ENCODE results near the gene SSTR1.
A peak's percentile ranks its signal among the peaks of the same experiment; 100 is the strongest.

Gene SSTR1

DNA sequence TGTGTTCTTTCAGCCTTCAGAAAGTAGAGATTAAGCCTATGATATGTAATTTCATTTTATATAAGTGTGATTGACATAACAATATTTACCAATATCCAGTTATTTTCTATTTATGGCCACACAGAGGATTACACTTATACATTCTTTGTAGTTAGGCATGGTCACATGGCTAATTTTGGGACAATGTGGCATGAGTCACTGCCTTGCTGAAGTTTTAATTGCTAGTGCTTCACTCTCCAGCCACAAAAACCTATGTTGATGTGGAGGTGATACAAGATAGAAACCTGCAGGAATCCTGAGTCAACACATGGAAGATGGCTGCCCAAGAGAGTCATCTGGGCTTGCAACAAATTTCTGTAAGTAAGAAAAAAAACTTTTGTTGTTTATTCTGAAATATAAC, 31.2 kb downstream of the SSTR1 start:
- Histone ChIP-seq H3K36me3 (ENCODE audit: insufficient read depth, low read length) (no peaks in the 10 kb centered on the region), H2AFZ (ENCODE audit: low read length, unreplicated experiment) (peak overlapping the region; percentile 58), H3K27ac (ENCODE audit: low read depth, low read length) (peak overlapping the region; percentile 43; the same call in 1 of the 2 replicates), H3K4me3 (ENCODE audit: low read depth, low read length) (no peak overlapping the region), H3K27me3 (ENCODE audit: insufficient read depth, low read length) (no peaks in the 10 kb centered on the region), H3K79me2 (ENCODE audit: control insufficient read depth, insufficient read depth, low read length, unreplicated experiment) (no peaks in the 10 kb centered on the region), H3K4me1 (ENCODE audit: control insufficient read depth, insufficient read depth, low read length, unreplicated experiment) (peaks cover 16% of the 10 kb centered on the region)

DNA sequence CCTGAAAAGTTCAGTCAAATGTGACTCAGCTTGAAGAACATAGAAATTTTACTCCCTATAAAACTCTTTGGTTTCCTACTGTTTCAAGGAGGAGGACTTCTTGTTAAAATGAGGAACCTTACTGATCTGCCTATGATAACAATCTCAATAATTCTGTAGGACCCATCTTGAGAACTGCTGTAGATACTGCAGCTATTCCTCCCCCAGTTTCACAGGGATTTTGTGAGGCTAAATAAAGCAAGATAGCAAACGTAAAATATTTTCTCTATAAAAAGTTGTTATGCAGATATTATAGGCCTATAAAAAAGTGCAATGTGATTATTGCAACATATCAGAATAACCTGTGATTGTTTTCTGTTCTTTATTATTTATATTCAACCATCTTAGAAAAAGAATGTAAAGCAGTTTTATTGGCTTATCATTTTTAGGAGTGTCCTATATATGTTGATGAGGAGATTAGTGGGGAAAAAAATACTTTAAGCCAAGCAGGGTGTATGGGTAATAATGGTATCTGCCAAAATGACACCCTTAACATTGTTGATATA, 36.1 kb downstream of the SSTR1 start:
- peaks cover 4% of the 10 kb centered on the region for H3K4me1 ChIP-seq (ENCODE audit: control insufficient read depth, insufficient read depth, low read length, unreplicated experiment)
- H3K79me2 ChIP-seq (ENCODE audit: control insufficient read depth, insufficient read depth, low read length, unreplicated experiment) = no peaks in the 10 kb centered on the region
- no peak overlapping the region for H2AFZ ChIP-seq (ENCODE audit: low read length, unreplicated experiment)
- no peaks in the 10 kb centered on the region for H3K27me3 ChIP-seq (ENCODE audit: insufficient read depth, low read length)
- H3K27ac ChIP-seq (ENCODE audit: low read depth, low read length) = no peak overlapping the region
- no peaks in the 10 kb centered on the region for H3K36me3 ChIP-seq (ENCODE audit: insufficient read depth, low read length)
- H3K4me3 ChIP-seq (ENCODE audit: low read depth, low read length) = no peak overlapping the region

DNA sequence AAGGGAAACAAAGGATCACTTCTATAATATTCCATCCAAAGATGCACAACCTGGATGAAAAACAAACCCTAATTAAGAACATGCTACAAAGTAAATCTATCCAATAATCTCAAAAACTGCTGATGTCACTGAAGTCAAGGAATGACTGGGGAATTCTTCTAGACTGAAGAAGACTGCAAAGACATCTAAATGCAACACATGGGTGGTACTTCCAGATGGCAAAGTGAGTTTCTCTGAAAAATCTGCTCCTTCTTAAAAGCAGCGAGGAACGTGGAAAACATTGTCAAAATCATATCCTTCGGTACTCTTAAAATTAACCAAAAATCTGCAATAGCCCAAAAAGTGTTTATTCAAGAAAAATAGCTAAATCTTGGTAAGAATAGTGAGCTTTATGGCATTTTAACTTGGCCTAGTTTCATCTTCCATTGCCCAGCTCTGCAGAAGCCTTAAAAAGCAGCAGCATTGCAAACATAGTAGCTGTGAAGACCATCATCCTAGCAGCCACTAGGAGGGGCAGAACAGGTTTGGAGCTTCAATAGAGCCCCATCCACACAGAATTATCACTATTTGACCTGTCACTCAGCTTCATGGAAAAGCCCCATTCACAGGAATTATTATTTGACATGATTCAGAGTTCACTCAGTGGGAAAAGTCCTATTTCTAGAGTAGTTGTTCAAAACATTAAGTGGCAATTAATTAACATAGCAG, 40.8 kb downstream of the SSTR1 start:
- Histone ChIP-seq H2AFZ (ENCODE audit: low read length, unreplicated experiment) (no peak overlapping the region), H3K36me3 (ENCODE audit: insufficient read depth, low read length) (no peaks in the 10 kb centered on the region), H3K27me3 (ENCODE audit: insufficient read depth, low read length) (no peaks in the 10 kb centered on the region), H3K4me3 (ENCODE audit: low read depth, low read length) (no peak overlapping the region), H3K27ac (ENCODE audit: low read depth, low read length) (no peak overlapping the region), H3K79me2 (ENCODE audit: control insufficient read depth, insufficient read depth, low read length, unreplicated experiment) (no peaks in the 10 kb centered on the region), H3K4me1 (ENCODE audit: control insufficient read depth, insufficient read depth, low read length, unreplicated experiment) (no peaks in the 10 kb centered on the region)

DNA sequence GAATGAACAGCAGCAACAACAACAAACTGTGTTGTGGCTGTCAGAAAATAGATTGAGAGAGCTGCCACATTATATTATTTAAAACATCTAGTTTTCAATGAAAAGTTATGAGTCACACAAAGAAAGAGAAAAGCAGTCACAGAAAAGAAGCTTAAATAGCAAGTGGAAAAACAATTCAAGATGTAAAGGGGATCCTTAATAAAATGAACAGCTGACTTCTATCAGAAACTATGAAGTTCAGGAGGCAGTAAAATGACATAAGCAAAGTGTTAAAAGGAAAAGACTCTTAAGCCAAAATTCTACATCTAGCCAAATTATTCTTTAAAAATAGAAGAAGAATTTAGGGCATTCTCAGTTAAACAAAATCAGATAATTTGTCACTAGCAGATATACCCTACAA, 42.6 kb downstream of the SSTR1 start:
- no peaks in the 10 kb centered on the region for H3K79me2 ChIP-seq (ENCODE audit: control insufficient read depth, insufficient read depth, low read length, unreplicated experiment)
- no peaks in the 10 kb centered on the region for H3K4me1 ChIP-seq (ENCODE audit: control insufficient read depth, insufficient read depth, low read length, unreplicated experiment)
- H3K27me3 ChIP-seq (ENCODE audit: insufficient read depth, low read length) = peaks cover 8% of the 10 kb centered on the region
- no peak overlapping the region for H3K4me3 ChIP-seq (ENCODE audit: low read depth, low read length)
- no peak overlapping the region for H3K27ac ChIP-seq (ENCODE audit: low read depth, low read length)
- H2AFZ ChIP-seq (ENCODE audit: low read length, unreplicated experiment) = no peak overlapping the region
- no peaks in the 10 kb centered on the region for H3K36me3 ChIP-seq (ENCODE audit: insufficient read depth, low read length)

DNA sequence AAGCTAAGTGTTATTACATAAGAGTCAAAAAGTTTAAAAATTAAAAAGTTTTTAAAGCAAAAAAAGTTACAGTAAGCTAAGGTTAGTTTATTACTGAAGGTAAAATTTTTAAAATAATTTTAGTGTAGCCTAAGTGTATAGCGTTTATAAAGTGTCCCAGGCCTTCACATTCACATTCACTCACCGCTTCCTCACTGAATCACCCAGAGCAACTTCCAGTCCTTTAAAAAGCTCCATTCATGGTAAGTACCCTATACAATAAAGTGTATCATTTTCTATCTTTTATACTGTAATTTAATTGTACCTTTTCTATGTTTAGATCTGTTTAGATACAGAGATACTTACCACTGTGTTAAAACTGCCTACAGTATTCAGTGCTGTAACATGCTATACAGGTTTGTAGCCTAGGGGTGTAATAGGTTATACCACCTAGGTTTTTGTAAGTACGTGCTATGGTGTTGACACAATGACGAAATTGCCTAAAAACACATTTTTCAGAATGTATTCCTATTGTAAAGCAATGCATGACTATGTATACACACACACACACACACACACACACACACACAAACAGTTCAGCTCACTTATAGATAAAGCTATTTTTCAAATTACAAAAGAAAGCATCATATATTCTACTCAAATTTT, 44.5 kb downstream of the SSTR1 start:
- peaks cover under 1% of the 10 kb centered on the region for H3K4me1 ChIP-seq (ENCODE audit: control insufficient read depth, insufficient read depth, low read length, unreplicated experiment)
- no peak overlapping the region for H2AFZ ChIP-seq (ENCODE audit: low read length, unreplicated experiment)
- peaks cover 16% of the 10 kb centered on the region for H3K27me3 ChIP-seq (ENCODE audit: insufficient read depth, low read length)
- no peaks in the 10 kb centered on the region for H3K36me3 ChIP-seq (ENCODE audit: insufficient read depth, low read length)
- no peak overlapping the region for H3K27ac ChIP-seq (ENCODE audit: low read depth, low read length)
- H3K4me3 ChIP-seq (ENCODE audit: low read depth, low read length) = no peak overlapping the region
- no peaks in the 10 kb centered on the region for H3K79me2 ChIP-seq (ENCODE audit: control insufficient read depth, insufficient read depth, low read length, unreplicated experiment)

DNA sequence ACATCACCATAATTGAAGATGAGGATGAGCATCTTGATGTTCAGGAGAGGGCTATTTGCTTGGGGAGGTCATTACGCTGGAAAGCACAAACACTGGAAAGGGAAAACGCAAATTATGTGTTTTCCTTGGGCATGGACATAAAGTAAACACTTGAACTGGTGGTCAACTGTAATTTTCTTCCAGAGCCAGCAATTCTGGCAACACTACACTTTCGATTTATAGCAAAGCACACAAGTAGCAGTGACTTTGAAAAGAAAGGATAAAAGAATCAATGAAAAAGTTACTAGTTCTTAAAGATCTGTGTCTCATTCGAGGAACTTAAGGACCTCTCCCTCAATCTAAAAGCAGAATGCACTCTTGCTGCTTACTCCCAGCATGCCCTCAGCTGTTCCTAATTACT, 46.0 kb downstream of the SSTR1 start:
- H3K27ac ChIP-seq (ENCODE audit: low read depth, low read length) = no peak overlapping the region
- H3K27me3 ChIP-seq (ENCODE audit: insufficient read depth, low read length) = peaks cover 16% of the 10 kb centered on the region
- H3K36me3 ChIP-seq (ENCODE audit: insufficient read depth, low read length) = no peaks in the 10 kb centered on the region
- no peak overlapping the region for H3K4me3 ChIP-seq (ENCODE audit: low read depth, low read length)
- H3K4me1 ChIP-seq (ENCODE audit: control insufficient read depth, insufficient read depth, low read length, unreplicated experiment) = peaks cover 7% of the 10 kb centered on the region
- no peak overlapping the region for H2AFZ ChIP-seq (ENCODE audit: low read length, unreplicated experiment)
- H3K79me2 ChIP-seq (ENCODE audit: control insufficient read depth, insufficient read depth, low read length, unreplicated experiment) = no peaks in the 10 kb centered on the region

DNA sequence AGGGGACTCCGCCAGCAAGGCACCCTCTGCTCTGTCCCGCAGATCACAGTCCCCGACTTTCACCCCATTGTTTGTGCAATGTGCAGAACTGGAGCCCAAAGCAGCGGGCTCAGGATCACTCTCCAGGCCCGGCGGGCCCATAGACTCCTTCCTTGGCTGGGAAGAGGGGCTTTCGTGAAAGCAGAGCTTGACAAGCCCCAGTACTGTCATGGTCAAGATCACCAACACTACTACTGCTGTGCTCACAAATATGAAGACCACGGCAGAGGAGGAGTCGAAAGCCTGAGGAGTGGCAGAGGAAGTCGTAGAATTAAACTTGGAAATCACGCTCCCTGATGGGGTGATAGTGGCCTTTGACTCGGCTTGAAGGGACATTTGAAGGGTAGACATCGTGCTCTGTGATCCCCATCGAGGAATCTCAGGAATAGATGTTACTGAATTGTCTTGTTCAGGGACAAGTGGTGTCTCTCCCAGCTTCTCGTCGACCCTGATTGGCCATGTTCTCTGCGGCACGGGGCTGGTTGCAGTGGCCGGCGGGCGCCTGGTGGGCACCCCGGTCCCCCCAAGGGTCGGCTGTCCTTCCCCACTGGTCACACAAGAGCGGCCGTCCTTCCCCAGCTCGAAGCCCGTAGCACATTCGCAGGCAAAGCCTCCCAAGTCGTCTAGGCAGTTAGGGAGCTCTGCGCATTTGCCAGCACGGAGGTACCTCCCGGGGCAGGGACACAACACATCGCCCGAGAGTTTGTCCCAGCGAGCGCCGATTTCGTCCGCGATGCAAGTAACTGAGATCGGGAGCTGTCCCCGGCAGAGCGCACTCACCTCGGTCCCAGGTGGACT, 47.1 kb downstream of the SSTR1 start:
- Histone ChIP-seq H3K27me3 (ENCODE audit: insufficient read depth, low read length) (peaks cover 16% of the 10 kb centered on the region), H3K79me2 (ENCODE audit: control insufficient read depth, insufficient read depth, low read length, unreplicated experiment) (no peaks in the 10 kb centered on the region), H2AFZ (ENCODE audit: low read length, unreplicated experiment) (peak overlapping the region; percentile 64), H3K27ac (ENCODE audit: low read depth, low read length) (no peak overlapping the region), H3K4me3 (ENCODE audit: low read depth, low read length) (peak overlapping the region; percentile 64), H3K36me3 (ENCODE audit: insufficient read depth, low read length) (no peaks in the 10 kb centered on the region), H3K4me1 (ENCODE audit: control insufficient read depth, insufficient read depth, low read length, unreplicated experiment) (peaks cover 7% of the 10 kb centered on the region)

DNA sequence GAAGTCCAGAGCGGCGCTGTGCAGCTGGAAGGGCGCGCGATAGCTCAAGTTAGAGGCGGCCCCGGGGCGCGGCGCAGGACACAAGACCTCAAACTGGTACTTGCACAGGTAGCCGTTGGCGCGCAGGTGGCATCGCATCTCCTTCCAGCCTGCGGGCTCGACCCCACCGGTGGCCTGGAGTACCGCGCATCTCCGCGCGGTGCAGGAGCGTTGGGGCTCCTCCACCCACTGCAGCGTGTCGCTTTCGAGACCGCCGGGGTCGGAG, 47.6 kb downstream of the SSTR1 start:
- peaks cover 16% of the 10 kb centered on the region for H3K27me3 ChIP-seq (ENCODE audit: insufficient read depth, low read length)
- H3K27ac ChIP-seq (ENCODE audit: low read depth, low read length) = no peak overlapping the region
- peak overlapping the region; percentile 64 for H3K4me3 ChIP-seq (ENCODE audit: low read depth, low read length)
- H3K4me1 ChIP-seq (ENCODE audit: control insufficient read depth, insufficient read depth, low read length, unreplicated experiment) = peaks cover 7% of the 10 kb centered on the region
- peak overlapping the region; percentile 64 for H2AFZ ChIP-seq (ENCODE audit: low read length, unreplicated experiment)
- H3K36me3 ChIP-seq (ENCODE audit: insufficient read depth, low read length) = no peaks in the 10 kb centered on the region
- no peaks in the 10 kb centered on the region for H3K79me2 ChIP-seq (ENCODE audit: control insufficient read depth, insufficient read depth, low read length, unreplicated experiment)

DNA sequence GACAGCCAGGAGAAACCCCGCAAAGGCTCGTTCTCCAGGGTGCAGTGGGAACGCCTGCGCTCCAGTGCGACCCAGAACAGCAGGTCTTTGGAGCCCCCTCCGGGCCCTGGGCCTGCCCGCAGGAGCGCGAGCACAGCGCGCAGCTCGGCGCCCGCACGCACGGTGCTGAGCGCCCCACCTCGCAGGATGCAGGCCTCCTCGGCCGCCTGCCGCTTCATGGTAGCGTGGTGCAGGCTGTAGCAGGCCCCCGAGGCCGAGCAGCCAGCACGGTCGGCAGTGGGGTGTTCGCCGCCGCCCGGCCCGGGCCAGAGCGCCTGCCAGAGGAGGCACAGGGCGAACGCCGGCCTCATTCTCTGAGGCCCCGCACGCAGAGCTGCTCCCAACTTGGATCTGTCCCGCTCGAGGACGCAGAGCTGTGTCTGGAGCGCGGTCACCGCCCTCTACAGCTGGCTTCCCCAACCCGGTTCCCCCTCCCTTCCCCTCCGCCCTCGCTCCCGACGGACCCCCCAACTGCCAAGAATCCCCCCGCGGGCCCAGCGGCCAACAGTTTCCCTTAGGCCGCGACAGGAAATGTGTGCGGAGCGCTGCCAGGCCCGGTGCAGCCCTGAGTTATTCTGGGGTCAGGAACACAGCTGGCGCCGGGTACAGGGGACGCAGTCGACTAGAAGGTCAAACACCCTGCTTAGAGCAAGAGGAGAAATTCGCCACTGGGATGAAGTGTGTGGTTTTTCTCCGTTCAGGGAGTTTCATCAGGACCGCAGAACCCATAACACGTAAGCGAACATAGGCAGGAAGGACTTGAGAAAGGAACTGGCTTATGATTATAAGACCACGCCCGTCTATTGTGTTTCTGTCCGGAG, 48.2 kb downstream of the SSTR1 start, which contains the start of gene CLEC14A:
TSS of gene CLEC14A (minus strand) at position 421 of the 860 bp plus-strand sequence. CDS start at position 350, 71 bp downstream.
- Histone ChIP-seq H3K27me3 (ENCODE audit: insufficient read depth, low read length) (peaks cover 16% of the 10 kb centered on the region), H3K4me3 (ENCODE audit: low read depth, low read length) (peak within 1 kb of the TSS; percentile 64), H3K36me3 (ENCODE audit: insufficient read depth, low read length) (no peaks in the 10 kb centered on the region), H3K27ac (ENCODE audit: low read depth, low read length) (no peak within 1 kb of the TSS), H2AFZ (ENCODE audit: low read length, unreplicated experiment) (peak within 1 kb of the TSS; percentile 64), H3K4me1 (ENCODE audit: control insufficient read depth, insufficient read depth, low read length, unreplicated experiment) (peaks cover 7% of the 10 kb centered on the region), H3K79me2 (ENCODE audit: control insufficient read depth, insufficient read depth, low read length, unreplicated experiment) (no peaks in the 10 kb centered on the region)

DNA sequence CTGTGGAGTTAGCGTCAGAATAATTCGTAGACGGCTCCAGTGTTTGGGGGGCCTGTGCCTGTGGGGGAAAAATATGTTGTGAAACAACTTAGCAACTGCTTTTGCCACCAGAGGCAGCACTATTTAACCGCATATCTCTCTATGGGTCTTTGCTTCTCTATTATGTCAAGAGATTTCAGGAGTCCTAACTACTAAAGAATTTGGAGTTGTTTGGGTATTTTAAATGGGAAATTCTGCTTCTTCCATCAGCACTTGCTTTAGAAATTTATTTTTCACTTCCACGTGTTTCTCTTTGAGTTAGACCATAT, 48.8 kb downstream of the SSTR1 start:
- H3K27ac ChIP-seq (ENCODE audit: low read depth, low read length) = no peak overlapping the region
- no peaks in the 10 kb centered on the region for H3K79me2 ChIP-seq (ENCODE audit: control insufficient read depth, insufficient read depth, low read length, unreplicated experiment)
- peaks cover 16% of the 10 kb centered on the region for H3K27me3 ChIP-seq (ENCODE audit: insufficient read depth, low read length)
- H2AFZ ChIP-seq (ENCODE audit: low read length, unreplicated experiment) = no peak overlapping the region
- peaks cover 7% of the 10 kb centered on the region for H3K4me1 ChIP-seq (ENCODE audit: control insufficient read depth, insufficient read depth, low read length, unreplicated experiment)
- H3K4me3 ChIP-seq (ENCODE audit: low read depth, low read length) = no peak overlapping the region
- no peaks in the 10 kb centered on the region for H3K36me3 ChIP-seq (ENCODE audit: insufficient read depth, low read length)
